ENCODE data around the gene SH3RF3. TPM values are rescaled to one million over a fixed set of nuclear protein-coding genes. Genes with fewer than 3 reads are reported as not detected.

Gene SH3RF3
- total and polyA plus RNA-seq, 9 of the 15 experiments (the other 6 are each of a cell fraction or from before 2014, with no cell fraction given), result 0.02 TPM; not detected in 8

DNA sequence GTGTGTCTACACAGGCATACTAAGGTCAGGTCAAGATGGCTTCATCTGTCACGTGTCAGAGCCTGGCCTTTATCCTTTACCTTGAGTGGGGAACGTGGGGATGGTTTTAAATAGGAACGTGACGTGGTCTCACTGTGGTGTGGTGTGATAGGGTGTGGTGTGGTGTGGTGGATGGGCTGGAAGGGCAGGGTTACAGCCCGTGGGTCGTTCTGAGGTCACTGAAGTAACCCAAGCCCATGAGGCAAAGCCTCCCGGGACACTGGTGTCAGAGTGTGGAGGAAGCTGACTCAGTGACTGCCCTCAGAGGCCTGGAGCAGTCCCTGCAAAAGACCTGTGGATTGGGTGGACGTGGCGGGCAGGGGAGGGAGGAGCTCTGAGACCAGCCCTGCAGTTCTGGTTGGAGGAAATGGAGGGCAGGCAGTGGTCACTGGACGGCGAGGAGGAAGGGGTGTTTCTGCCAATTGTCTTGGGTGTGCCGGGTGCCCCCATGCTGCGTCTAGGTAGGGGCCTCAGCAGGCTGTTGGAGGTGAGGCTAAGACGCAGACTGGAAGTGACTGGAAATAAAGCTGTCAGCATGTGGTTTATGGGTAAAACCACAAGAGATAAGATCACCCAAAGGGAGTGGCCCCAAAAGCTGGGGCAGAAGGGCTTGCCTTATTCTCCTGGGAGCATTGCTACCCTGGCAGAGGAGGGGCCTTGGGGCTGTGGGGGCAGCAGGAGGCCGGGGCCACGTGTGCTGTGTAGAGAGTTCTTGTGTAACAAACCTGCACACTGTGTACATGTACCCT, 84.8 kb downstream of the SH3RF3 start (continued):
- TF ChIP-seq ZMIZ1 (IDR thresholded peaks at IDR 0.05; ENCODE audit: low read depth in 2 of 2, low read length in 2 of 2) (0 out of 4 replicates have a peak, but pooled peaks of 1 of the 2 experiments have one; percentile 15), ZZZ3 (IDR thresholded peaks at IDR 0.05) (no peak), ESRRA (IDR thresholded peaks at IDR 0.05; ENCODE audit: borderline replicate concordance, low read depth) (peak; percentile 98; the same call in 1 of the 2 replicates), PBX2 (CRISPR knock-in tag; IDR thresholded peaks at IDR 0.05; ENCODE audit: low read depth) (peak; percentile 55), PBX2 (tag; conservative IDR thresholded peaks at IDR 0.05; ENCODE audit: low read depth) (peak; percentile 93), JUN (IDR thresholded peaks at IDR 0.05; ENCODE audit: borderline replicate concordance, low read depth, low read length) (0 out of 2 replicates have a peak, but pooled peaks have one; percentile 17), JUN (CRISPR knock-in tag; IDR thresholded peaks at IDR 0.05; ENCODE audit: borderline replicate concordance) (no peak), CREBBP (IDR thresholded peaks at IDR 0.05; ENCODE audit: low read depth, low read length) (no peak), SFPQ (IDR thresholded peaks at IDR 0.05; ENCODE audit: low read depth, low read length) (no peak), PRMT5 (CRISPR knock-in tag; IDR thresholded peaks at IDR 0.05) (no peak), BHLHE40 (IDR thresholded peaks at IDR 0.05; ENCODE audit: low read length) (peak; percentile 56), ZNF584 (CRISPR knock-in tag; IDR thresholded peaks at IDR 0.05; ENCODE audit: low read depth) (no peak), ARID1B (IDR thresholded peaks at IDR 0.05) (peak; percentile 71), GABPA (tag; conservative IDR thresholded peaks at IDR 0.05; ENCODE audit: low read depth) (no peak)
- TF ChIP-seq, protein P1, sequence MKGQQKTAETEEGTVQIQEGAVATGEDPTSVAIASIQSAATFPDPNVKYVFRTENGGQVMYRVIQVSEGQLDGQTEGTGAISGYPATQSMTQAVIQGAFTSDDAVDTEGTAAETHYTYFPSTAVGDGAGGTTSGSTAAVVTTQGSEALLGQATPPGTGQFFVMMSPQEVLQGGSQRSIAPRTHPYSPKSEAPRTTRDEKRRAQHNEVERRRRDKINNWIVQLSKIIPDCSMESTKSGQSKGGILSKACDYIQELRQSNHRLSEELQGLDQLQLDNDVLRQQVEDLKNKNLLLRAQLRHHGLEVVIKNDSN (CRISPR knock-in tag; IDR thresholded peaks at IDR 0.05), result peak; percentile 57; the same call in 1 of the 2 replicates
- TF ChIP-seq, protein P2, sequence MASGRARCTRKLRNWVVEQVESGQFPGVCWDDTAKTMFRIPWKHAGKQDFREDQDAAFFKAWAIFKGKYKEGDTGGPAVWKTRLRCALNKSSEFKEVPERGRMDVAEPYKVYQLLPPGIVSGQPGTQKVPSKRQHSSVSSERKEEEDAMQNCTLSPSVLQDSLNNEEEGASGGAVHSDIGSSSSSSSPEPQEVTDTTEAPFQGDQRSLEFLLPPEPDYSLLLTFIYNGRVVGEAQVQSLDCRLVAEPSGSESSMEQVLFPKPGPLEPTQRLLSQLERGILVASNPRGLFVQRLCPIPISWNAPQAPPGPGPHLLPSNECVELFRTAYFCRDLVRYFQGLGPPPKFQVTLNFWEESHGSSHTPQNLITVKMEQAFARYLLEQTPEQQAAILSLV (tag; IDR thresholded peaks at IDR 0.05), result no peak
